HepG2 (cell line): Measurements from ENCODE around the gene HSDL2. TPM values are rescaled to one million over a fixed set of nuclear protein-coding genes. Genes with fewer than 3 reads are reported as not detected.

ENCODE experiments used
- DMAP1 ChIP-seq: IDR thresholded peaks from 2 replicates; pipeline ENCODE4 v1.6.1; 2016
- DR1 ChIP-seq: sonication (generic); formaldehyde crosslinking; IDR thresholded peaks from 2 replicates; pipeline ENCODE4 v1.8.0; 2021; ENCODE audit warnings: mild to moderate bottlenecking, missing genetic modification reagents, inconsistent platforms
- EEA1 ChIP-seq: sonication (generic); formaldehyde crosslinking; IDR thresholded peaks from 2 replicates; pipeline ENCODE4 v1.5.1; 2020; ENCODE audit warnings: mild to moderate bottlenecking, missing genetic modification reagents, borderline replicate concordance
- GTF2F1 ChIP-seq: fragments of 150-350 bp; IDR thresholded peaks from 2 replicates; pipeline ENCODE4 v1.6.1; 2014; ENCODE audit warnings: low read length
- HOXA9 ChIP-seq: sonication (generic); formaldehyde crosslinking; IDR thresholded peaks from 2 replicates; pipeline ENCODE4 v1.8.1; 2022; ENCODE audit warnings: missing genetic modification reagents, mild to moderate bottlenecking, moderate library complexity, borderline replicate concordance
- IRF1 ChIP-seq: sonication (generic); formaldehyde crosslinking; IDR thresholded peaks from 2 replicates; pipeline ENCODE4 v1.4.0; 2020; ENCODE audit warnings: low read depth, mild to moderate bottlenecking, missing genetic modification reagents
- NBN ChIP-seq: fragments of 450-650 bp; conservative IDR thresholded peaks from 2 replicates; pipeline ENCODE4 v1.6.1; 2017
- SAP130 ChIP-seq: IDR thresholded peaks from 2 replicates; pipeline ENCODE4 v1.6.1; 2016; ENCODE audit warnings: low read depth
- SNRNP70 ChIP-seq: fragments of 200-400 bp; formaldehyde crosslinking; IDR thresholded peaks from 2 replicates; pipeline ENCODE4 v1.6.1; 2017; ENCODE audit warnings: mild to moderate bottlenecking, low read depth, low read length, moderate library complexity
- SOX13 ChIP-seq, 3 experiments: fragments of 450-650 bp in 1 of 3; sonication (generic) in 1 of 3; formaldehyde crosslinking in 1 of 3; IDR thresholded peaks in 2 of 3; conservative IDR thresholded peaks in 1 of 3; 2 replicates each; pipeline versions ENCODE4 v1.5.0 to v1.6.1; 2016 to 2020; ENCODE audit warnings: antibody characterized with exemption in 1 of 3, mild to moderate bottlenecking in 1 of 3, missing compliant biosample characterization in 1 of 3, missing genetic modification reagents in 1 of 3, moderate library complexity in 1 of 3
- THRA ChIP-seq: sonication (generic); formaldehyde crosslinking; IDR thresholded peaks from 2 replicates; pipeline ENCODE4 v1.4.0; 2020; ENCODE audit warnings: missing genetic modification reagents, borderline replicate concordance
- ZBTB10 ChIP-seq: sonication (generic); formaldehyde crosslinking; IDR thresholded peaks from 2 replicates; pipeline ENCODE4 v1.4.0; 2020; ENCODE audit warnings: missing genetic modification reagents, borderline replicate concordance
- ZBTB8A ChIP-seq: sonication (generic); formaldehyde crosslinking; IDR thresholded peaks from 2 replicates; pipeline ENCODE4 v1.4.0; 2020; ENCODE audit warnings: mild to moderate bottlenecking, low read depth, missing genetic modification reagents, borderline replicate concordance
- ZNF251 ChIP-seq: sonication (generic); formaldehyde crosslinking; IDR thresholded peaks from 2 replicates; pipeline ENCODE4 v1.9.0; 2021; ENCODE audit warnings: mild to moderate bottlenecking, missing genetic modification reagents
- ZNF605 ChIP-seq: sonication (generic); formaldehyde crosslinking; IDR thresholded peaks from 2 replicates; pipeline ENCODE4 v1.8.0; 2022; ENCODE audit warnings: mild to moderate bottlenecking, missing genetic modification reagents
- ZNF614 ChIP-seq: IDR thresholded peaks from 2 replicates; pipeline ENCODE4 v1.6.1; 2018; ENCODE audit warnings: missing biosample characterization, missing genetic modification reagents, inconsistent platforms, borderline replicate concordance
- ZNF672 ChIP-seq: sonication (generic); formaldehyde crosslinking; IDR thresholded peaks from 2 replicates; pipeline ENCODE4 v1.8.1; 2022; ENCODE audit warnings: missing genetic modification reagents
- ZUFSP ChIP-seq: sonication (generic); formaldehyde crosslinking; IDR thresholded peaks from 2 replicates; pipeline ENCODE4 v1.9.0; 2021; ENCODE audit warnings: missing genetic modification reagents, mild to moderate bottlenecking, borderline replicate concordance
- polyA plus RNA-seq, 8 experiments: library from polyadenylated mRNA; depleted of rRNA in 3 of 8; stranded (reverse) in 7 of 8; unstranded in 1 of 8; fragments of >200 nt; fragmentation: Illumina TruSeq in 4 of 8; extraction: Trizol in 4 of 8; gene quantifications; 2 replicates each; pipeline versions ENCODE4 v1.2.1 to v1.2.3, GENCODE V29; 2011 to 2016; ENCODE audit warnings: low read depth in 4 of 8, missing spikeins in 1 of 8, mixed read lengths in 1 of 8; ENCODE audit not compliant: insufficient read depth in 1 of 8
- total RNA-seq, 5 experiments: library from RNA; depleted of rRNA; stranded (reverse); fragments of >200 nt; fragmentation: Illumina TruSeq; extraction: Trizol; gene quantifications; 2 replicates each; pipeline ENCODE4 v1.2.3, GENCODE V29; 2016; ENCODE audit warnings: low read depth in 1 of 5
- TF ChIP-seq, protein P1 (sequence below): IDR thresholded peaks from 2 replicates; pipeline ENCODE4 v1.6.1; 2012; ENCODE audit warnings: low read length, improper control_type of control experiment

Gene HSDL2
- total and polyA plus RNA-seq, 2 of the 13 experiments (the other 11 are each of a cell fraction or from before 2014, with no cell fraction given), result 55.3 to 80.2 TPM

- TF ChIP-seq, protein P1, sequence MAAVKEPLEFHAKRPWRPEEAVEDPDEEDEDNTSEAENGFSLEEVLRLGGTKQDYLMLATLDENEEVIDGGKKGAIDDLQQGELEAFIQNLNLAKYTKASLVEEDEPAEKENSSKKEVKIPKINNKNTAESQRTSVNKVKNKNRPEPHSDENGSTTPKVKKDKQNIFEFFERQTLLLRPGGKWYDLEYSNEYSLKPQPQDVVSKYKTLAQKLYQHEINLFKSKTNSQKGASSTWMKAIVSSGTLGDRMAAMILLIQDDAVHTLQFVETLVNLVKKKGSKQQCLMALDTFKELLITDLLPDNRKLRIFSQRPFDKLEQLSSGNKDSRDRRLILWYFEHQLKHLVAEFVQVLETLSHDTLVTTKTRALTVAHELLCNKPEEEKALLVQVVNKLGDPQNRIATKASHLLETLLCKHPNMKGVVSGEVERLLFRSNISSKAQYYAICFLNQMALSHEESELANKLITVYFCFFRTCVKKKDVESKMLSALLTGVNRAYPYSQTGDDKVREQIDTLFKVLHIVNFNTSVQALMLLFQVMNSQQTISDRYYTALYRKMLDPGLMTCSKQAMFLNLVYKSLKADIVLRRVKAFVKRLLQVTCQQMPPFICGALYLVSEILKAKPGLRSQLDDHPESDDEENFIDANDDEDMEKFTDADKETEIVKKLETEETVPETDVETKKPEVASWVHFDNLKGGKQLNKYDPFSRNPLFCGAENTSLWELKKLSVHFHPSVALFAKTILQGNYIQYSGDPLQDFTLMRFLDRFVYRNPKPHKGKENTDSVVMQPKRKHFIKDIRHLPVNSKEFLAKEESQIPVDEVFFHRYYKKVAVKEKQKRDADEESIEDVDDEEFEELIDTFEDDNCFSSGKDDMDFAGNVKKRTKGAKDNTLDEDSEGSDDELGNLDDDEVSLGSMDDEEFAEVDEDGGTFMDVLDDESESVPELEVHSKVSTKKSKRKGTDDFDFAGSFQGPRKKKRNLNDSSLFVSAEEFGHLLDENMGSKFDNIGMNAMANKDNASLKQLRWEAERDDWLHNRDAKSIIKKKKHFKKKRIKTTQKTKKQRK, result no peak
- TF ChIP-seq DR1 (no peak), EEA1 (CRISPR knock-in tag) (no peak), GTF2F1 (no peak), ZNF672 (CRISPR knock-in tag) (no peak), ZBTB10 (CRISPR knock-in tag) (no peak), ZUFSP (CRISPR knock-in tag) (no peak), SNRNP70 (no peak), HOXA9 (no peak), SAP130 (peak; percentile 31), SOX13 (IDR thresholded peaks at IDR 0.05) (no peak), SOX13 (CRISPR knock-in tag; conservative IDR thresholded peaks at IDR 0.05 in 1 of 2, IDR thresholded peaks at IDR 0.05 in 1 of 2) (peak in 1 of 2 experiments; percentile 10; a peak in 1 of 4 replicates), DMAP1 (CRISPR knock-in tag) (peak; percentile 66), NBN (no peak), ZNF614 (no peak), THRA (CRISPR knock-in tag) (peak; percentile 48; the same call in 1 of the 2 replicates), ZNF251 (no peak), ZBTB8A (no peak), ZNF605 (no peak), IRF1 (CRISPR knock-in tag) (no peak)
These were observed at the start of gene HSDL2 (continued) for GRCh38 chr9:112380102-112380824.
